GM21390 (cell line): ENCODE measurements around the gene TMEM39A.
A peak's percentile ranks its signal among the peaks of the same experiment; 100 is the strongest.

Experiments
- ATAC-seq: cut with Tn5 transposase; IDR thresholded peaks from one replicate; pipeline ENCODE4 v1.9.1; 2021; ENCODE audit not compliant: unreplicated experiment

The TMEM39A gene

GRCh38 chr3:119401503-119402440 lies 61.6 kb downstream of the TMEM39A start:
- peak; percentile 71 for ATAC-seq

GRCh38 chr3:119401069-119401468 lies 62.3 kb downstream of the TMEM39A start:
- ATAC-seq = peak; percentile 66

- ATAC-seq = no peak
Observed at GRCh38 chr3:119400466-119400865, 62.9 kb downstream of the TMEM39A start.

GRCh38 chr3:119396870-119397269 lies 66.5 kb downstream of the TMEM39A start:
- ATAC-seq = no peak

- peak; percentile 80 for ATAC-seq
Observed at GRCh38 chr3:119395923-119396358, 67.5 kb downstream of the TMEM39A start.

- no peak for ATAC-seq
Observed at GRCh38 chr3:119388577-119388976, 74.8 kb downstream of the TMEM39A start.

GRCh38 chr3:119382134-119382533 lies 81.3 kb downstream of the TMEM39A start:
- no peak for ATAC-seq

GRCh38 chr3:119380697-119381096 lies 82.7 kb downstream of the TMEM39A start:
- ATAC-seq = no peak
